OCI-LY7 (cell line): Measurements from ENCODE around the gene NPHS1.

Experiments used
- EZH2phosphoT487 ChIP-seq: fragments of 200-600 bp; sonication (generic); IDR thresholded peaks from 2 replicates; pipeline ENCODE4 v1.6.1; 2018; ENCODE audit warnings: low read depth, borderline replicate concordance, mild to moderate bottlenecking, mixed run types, antibody characterized with exemption, low read length, moderate library complexity, mixed read lengths
- TF ChIP-seq, protein P1 (sequence below): fragments of 200-600 bp; sonication (generic); conservative IDR thresholded peaks from 2 replicates; pipeline ENCODE4 v1.5.1; 2014; ENCODE audit warnings: mild to moderate bottlenecking, antibody characterized with exemption, low read length, moderate library complexity, mixed read lengths

- TF ChIP-seq, protein P1, sequence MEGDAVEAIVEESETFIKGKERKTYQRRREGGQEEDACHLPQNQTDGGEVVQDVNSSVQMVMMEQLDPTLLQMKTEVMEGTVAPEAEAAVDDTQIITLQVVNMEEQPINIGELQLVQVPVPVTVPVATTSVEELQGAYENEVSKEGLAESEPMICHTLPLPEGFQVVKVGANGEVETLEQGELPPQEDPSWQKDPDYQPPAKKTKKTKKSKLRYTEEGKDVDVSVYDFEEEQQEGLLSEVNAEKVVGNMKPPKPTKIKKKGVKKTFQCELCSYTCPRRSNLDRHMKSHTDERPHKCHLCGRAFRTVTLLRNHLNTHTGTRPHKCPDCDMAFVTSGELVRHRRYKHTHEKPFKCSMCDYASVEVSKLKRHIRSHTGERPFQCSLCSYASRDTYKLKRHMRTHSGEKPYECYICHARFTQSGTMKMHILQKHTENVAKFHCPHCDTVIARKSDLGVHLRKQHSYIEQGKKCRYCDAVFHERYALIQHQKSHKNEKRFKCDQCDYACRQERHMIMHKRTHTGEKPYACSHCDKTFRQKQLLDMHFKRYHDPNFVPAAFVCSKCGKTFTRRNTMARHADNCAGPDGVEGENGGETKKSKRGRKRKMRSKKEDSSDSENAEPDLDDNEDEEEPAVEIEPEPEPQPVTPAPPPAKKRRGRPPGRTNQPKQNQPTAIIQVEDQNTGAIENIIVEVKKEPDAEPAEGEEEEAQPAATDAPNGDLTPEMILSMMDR, result no peak
- no peak for TF ChIP-seq EZH2phosphoT487
Measured at GRCh38 chr19:35822579-35822978, 29.7 kb downstream of the NPHS1 start.
